NCI-H82 treated with DMSO at 0.1 percent for 48 hours (cell line): ENCODE measurements around the gene ROR1.

Experiments
- DNase-seq: peaks from one replicate; lab custom pipeline; 2025; ENCODE audit not compliant: unreplicated experiment; lab: John Stamatoyannopoulos, UW

Gene ROR1

DNA sequence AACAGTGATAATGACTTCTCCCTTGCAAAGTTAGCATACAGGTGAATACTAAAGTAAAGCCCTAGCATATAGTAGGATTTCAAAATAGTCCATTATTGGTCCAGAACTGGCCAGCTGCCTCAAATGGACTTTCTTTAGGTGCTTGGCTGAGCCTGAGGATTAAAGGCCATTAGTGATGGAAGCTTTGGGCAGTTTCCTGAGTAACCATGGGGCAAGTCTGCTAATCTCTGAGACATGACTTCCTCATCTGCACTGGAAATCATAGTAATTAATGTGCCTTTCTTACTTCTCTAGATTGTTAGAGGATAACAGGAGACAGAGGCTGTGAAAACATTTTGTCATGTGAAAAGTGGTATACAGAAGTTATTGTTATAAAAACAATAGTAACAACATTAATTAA is 273.1 kb downstream of the ROR1 start:
- DNase-seq = peak; percentile 66

DNA sequence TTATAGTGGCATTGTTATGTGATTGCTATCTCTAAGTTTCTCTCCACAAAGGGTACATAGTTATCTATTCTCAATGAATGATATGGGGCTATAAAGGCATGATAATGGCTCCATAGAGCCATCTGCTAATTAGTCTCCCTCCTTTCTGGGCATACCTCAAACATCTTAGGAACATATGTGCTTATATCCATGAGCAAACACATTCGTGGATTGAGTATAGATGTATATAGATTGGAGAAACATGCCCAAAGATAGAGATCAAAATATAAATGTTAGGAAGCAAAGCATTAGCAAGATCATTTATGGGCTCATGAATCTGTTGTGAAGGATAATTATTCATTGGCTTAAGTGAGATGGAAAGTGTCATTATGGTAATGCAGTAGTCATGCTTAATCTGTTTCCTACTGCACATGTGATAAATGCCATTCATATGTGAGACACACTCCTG is 273.8 kb downstream of the ROR1 start:
- no peak for DNase-seq

DNA sequence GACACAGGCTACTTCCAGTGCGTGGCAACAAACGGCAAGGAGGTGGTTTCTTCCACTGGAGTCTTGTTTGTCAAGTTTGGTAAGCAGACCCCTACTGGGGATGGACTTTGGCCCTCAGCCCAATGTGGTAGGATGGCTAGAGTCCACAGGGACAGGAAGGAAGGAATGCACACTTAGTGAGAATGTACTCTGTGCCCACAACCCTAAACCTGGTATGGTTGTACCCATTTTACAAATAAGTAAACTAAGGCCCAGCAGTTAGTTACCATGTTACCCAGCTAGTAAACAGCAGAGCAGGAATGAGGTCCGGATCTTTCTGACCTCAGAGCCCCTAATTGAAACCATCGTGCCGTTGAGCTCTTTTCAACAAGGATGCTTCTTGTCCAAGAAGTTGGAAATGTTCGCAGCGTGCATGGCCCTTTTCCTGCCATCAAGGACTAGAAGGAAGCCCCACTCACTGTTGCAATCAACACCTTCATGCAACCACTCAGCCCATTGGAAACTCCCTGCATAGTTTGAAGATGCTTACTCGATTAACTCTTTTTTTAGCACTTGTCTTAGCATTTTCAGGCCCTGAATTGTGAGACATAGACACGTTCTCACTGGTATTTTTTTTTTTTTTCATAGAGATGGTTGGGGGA is 276.2 kb downstream of the ROR1 start:
- no peak for DNase-seq

DNA sequence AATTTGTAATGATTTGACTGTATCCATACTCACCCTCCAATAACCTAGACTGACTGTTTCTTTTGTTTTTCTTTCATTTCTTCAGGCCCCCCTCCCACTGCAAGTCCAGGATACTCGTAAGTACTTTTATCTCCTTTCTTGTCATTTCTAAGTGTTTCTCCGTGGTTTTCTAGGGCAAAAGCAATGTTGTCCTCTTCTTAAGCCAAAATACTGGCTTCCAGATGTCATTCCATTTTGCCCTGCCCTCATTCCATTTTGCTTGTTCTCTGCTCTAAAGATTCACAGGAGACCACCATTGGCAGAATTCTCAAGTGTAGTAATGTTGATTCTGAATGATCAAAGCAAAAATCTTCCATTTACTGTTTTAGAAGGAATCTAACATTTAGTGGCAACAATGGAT is 276.8 kb downstream of the ROR1 start:
- DNase-seq = no peak

DNA sequence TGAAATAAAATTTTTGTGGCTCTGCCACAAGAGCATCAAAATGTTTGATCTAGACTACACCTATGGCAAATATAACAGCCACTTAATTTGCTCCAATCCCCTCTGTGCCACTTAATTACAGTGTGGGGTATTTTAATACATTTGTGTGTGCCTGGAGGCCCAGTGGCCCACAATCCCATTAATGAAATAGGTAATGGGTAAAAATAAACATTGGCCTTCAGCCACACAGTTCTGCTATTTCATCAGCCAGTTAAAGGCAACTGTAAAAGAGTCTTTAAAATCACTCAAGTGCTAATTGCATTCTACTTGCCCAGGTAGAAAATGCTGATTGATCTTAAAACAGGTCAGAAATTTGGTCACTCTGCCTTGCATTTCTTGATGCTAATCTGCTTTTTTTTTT is 278.0 kb downstream of the ROR1 start:
- DNase-seq = peak; percentile 54

DNA sequence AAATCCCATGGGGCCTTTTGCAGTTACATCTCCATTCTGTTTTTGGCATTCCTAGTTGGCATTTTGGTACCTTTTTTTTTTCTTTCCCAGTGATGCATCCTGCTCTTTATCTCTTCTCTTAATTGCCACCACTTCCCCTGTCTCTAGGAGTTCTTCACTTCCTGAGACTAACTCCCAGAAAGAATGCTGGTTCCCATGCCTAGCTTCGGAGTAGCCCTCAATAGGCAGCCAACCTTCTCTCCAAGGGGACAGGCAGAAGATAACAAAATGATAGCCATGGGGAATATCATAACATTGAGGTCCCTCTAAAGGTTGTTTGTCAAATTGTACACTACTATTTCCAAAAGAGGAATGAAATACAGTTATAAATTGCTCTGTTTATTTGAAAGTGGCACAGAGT is 279.0 kb downstream of the ROR1 start:
- no peak for DNase-seq

DNA sequence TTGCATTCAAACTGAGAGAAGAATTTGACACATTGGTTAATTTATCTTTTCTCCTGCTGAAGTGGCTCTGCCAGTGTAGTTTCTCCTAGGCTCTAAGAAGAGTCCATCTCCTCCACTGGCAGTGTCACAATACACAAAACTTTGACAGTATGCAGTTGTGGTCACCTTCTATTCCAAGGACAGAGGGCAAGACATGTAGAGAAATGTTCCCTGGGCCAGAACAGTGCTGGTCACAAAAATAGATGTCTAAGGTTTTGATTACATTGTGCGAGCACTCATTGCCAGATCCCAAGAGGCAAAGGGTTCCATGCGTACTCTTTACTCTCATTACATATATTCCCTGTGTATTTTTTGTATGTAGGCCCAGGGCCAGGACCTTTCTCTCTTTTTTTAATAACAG is 281.5 kb downstream of the ROR1 start:
- no peak for DNase-seq

DNA sequence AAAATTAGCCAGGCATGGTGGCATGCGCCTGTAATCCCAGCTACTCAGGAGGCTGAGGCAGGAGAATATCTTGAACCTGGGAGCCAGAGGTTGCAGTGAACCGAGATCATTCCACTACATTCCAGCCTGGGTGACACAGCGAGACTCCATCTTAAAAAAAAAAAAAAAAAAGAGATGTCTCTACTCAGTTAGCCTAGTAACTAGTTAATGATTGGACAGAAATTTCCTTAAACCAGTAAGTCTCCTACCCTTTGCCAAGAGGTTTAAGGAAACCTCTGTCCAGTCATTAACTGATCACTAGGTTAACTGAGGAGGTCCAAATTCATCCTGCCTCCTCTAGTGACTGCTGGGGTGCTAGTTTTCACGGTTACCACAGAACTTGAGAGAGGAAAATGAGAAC is 285.7 kb downstream of the ROR1 start:
- no peak for DNase-seq

DNA sequence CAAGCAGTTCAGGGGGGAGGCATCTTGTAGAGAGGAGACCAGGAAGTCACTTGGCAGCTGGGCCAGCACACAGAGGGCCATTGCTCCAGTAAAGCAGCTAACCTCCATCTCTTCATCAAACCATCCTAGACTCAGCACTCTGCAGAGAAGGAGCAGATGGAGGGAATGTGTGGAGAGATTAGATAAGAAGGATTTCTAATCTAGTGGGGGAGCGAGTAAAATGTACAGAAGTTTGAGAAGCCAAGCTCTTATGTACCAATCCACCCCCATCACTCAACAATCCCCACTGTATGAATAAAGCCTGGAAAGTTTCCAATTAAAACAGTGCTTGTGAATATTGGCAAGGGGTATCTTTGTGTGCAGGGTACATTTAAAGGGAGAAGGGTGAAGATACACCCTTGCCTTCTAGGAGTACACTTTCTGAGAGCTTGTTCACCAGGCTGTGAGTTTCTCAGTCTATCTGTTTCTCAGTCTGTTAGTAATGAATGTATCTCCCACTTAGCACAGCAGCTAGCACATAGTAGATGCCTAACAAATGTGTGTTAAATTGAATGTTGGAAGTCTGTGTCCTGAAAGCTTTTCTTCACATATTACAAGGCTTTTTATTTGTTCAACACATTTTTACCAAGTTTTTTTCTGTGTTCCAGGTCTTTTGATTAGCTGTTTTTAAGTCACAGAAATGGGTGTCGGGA is 286.9 kb downstream of the ROR1 start:
- DNase-seq = peak; percentile 5

DNA sequence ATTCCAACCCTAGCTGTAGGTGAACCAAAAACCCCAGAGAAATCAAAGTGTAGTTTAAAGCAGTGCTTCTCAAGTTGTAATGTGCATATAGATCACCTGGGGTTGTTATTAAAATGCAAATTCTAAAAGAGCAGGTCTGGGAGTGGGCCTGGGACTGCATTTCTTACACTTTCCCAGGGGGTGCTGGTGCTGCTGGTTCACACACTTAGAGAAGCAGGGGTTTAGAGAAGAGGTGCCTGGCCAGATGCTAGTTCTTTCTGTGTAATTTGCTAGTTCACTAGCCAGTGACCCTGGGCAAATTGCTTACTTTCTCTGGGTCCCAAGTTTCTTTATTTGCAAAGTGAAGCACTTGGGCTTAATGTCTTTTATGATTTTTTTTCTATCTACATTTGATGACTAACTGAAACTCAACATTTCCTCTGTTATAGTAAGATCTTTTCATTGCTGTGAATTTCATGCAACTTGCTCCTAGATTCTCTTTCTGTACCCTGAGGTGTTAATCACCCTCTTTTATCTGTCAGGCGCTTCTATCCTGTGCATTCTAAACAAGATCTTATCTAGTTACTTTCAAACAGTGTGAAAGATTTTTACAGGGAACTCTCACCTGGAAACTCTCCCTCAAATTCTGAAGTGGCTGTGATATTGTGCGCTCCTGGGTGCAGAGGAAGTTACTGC is 287.8 kb downstream of the ROR1 start:
- DNase-seq = no peak

DNA sequence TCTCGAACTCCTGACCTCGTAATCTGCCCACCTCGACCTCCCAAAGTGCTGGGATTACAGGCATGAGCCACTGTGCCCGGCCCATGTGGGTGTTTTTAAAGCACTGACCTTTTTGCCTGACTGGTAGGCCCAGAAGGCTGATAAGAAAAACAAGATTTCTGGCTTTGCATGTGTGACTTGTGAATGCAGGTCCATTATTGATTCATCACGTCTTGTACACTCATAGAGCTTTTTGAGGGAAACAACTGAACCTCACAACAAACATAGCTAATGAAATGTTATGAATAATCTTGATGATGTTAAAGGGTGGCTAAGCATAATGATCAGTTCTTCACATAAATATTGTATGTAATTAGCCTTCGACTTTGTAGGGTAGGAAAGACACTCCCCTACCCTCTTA is 288.7 kb downstream of the ROR1 start:
- no peak for DNase-seq

DNA sequence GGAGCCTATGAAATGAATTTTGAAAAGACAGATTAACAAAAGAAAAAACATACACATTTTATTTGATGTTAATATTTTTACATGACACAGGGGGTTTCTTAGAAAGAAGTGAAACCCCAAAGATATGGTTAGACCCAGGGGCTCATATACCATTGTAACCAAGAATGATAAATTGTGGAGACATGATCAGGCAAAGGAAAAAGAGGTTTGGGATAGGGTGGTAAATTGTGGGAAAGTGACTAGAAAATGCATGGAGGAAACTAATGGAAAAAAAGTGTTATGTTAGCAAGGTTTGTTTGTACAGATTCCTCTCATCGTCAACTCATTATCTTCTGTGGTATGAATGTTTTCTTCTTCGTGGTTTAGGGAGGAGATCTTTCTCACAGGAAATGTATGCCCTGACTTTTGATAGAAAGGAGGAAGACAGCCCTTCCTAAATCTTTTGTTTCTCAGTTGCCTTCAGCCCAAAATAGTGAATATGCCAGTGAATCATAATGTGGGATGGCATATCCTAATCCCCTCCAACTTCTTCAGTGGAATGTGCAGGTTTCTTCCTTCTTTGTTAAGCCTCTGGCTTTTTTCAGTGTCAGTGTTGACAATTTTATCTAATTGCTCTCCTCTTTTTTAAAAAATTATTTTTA is 289.2 kb downstream of the ROR1 start:
- no peak for DNase-seq

DNA sequence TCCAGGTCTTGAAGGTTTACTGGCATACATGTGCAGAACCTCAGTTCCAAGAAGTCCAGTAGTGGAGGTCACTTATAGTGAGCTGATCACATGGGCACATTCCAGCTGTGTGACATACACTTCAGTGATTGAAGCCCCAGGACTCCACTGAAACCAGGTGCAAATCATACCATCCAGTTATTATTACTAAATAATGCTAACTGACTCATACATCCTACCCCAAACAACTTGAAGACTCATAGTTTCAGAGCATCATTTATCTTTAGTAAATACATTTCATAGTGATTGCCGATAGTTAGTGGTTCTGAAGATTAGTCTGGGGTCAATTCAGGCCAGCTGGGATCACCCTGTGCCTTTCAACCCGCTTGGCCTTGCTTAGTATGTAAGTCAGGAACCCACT is 291.8 kb downstream of the ROR1 start:
- no peak for DNase-seq

DNA sequence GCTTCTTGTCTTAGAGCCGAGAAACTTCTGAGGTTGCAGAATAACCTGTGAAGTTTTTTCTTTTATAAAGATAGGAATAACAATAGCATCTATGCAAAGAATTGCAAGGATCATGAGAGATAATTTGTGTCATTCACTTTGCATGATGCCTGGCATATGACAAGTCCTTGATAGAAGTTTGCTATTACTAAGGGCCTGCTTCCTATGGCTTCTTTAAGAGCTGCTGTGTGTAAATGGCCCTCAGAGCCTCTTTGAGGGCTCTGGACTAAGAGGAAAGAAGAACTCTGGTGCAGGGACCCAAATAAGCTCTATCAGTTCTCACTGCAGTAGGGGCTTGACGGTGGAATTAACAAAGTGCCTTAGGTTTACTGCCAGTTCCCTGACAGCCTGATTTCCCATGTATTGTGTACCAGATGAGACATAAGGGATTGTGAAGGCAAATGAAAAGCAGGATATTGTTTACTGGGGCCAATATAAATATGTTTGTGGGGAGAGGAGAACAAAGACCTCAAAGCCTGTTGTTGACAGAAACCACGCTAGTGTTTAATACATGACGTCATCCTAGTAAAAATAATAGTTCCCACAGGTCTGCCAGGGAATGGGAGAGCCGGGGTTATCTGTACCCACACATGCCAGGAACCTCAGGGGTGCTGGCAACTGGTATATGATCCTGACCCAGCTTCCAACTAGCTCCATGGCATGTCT is 298.4 kb downstream of the ROR1 start:
- no peak for DNase-seq

DNA sequence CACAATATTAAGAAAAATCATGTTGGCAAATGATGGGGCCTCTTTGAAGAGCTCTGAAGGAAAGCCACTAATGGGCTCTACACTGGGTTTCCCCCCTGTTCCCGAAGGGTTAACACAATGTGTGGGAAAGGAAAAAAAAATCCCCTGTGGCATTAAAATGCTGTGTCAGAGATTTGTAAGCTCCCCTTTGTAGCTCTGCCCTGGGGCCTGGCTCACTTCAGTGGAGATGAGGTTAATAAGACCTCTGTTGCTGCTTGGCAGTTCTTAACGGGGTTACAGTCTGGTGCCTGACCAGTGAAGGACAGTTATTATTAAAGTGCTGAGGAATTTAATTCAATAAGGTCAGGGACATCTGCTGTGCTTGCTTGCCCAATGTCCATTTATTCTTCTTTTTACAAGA is 299.9 kb downstream of the ROR1 start:
- DNase-seq = no peak

DNA sequence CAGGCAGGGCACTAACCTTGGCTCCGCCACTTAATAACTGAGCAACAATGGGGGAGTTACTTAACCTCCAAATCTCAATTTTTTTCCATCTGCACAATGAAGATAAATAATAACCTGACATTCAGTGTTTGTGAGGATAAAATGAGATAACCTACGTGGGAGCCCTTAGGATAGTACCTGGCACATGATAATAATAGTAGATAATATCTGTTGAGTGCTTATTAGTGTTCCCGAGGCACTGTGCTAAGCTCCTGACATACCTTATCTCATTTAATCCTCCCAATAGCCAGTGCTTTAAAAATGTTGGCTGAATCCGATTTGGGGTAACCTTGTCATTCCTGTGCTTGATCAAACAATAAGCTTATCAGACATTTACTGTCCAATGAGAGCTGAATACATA is 300.9 kb downstream of the ROR1 start:
- peak; percentile 27 for DNase-seq

DNA sequence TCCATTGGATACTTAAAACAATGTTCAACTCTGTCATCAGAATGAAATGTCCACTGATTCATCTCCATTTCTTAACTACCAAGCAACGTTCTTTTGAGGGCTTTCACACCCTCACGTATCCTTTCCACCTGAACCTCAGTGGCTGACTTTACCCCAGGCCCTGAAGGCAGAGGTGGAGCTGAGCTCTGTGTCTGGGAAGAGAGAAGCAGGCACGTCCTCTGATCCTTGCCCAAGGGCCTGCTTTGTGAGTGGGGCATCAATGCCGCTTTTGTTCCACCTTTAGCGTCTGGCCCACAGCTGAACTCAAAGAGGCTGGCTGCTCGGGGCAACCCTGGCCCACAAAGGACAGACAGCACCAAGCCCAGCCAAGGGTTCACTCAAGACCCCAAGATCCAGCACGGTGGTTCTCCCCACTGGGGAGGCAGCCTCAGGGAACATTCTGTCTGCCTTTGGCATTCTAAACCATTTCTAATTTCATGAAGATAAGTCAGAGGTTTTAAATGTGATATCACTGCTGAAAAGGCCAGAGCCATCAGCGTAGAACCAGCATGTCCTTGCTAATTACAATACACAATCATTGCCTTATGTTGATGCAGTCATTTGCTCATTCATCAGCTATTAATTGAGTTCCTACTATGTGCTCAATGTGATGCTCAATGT is 303.6 kb downstream of the ROR1 start:
- no peak for DNase-seq

DNA sequence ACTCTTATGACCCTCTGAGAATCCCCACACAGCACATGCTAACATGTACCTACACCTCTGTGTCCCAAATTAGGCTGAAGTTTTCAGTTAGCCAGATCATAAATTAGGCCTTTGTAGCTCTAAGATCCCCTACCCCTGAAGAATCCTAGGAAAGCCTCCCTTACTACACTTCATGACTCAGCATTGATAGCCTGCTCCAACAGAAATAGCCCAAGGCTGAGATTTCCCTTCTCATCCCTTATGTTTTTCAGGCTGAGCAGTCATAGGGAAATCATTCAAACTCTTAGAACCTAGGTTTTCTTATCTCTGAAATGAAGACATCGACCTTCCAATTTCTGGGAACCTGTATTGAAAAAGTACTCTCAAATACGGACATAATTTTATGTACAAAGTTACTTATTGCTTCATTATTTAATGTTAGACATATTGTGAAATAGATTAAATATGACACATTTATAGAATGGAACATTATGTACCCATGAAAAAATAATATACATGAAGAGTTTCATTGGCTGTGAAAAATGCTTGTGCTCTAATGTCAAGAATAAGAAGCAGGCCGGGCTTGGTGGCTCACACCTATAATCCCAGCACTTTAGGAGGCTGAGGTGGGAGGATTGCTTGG is 307.2 kb downstream of the ROR1 start:
- no peak for DNase-seq

DNA sequence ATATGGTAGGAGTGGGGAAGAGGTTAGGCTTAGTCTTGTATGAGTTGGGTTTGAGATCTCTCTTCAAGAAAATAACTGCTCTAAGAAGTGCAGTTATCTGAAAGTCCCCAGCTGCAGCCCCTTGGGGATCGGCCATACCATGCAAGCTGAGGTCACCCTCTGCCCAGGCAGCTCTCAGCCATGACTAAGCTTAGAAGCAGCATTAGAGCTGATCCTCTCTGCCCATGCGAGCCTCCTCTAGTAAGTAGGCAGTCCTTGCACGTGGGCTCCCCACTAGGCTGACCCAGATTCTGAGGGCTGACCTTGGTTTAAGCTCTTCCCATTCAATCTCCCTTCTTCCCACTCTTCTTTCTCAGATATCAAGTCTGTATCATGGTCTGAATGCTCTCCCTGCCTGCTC is 308.6 kb downstream of the ROR1 start:
- no peak for DNase-seq

DNA sequence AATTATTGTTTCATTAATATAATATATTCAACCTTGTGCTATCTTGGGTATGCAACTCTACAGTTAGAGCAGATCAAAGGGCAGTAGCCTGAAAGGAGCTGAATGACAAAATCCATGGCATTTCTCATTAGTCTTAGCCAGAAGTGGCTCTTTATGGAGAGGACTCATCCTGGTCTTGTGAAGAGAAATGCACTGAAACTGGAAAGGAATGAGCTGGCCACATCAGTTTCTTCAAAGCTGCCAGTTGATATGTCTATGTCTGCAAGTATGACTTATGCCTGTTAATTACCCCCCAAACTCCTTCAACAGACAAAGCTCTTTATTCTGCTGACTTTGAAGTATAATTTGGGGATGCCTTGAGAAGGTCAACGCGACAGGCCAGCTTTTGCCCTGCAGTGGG is 310.6 kb downstream of the ROR1 start:
- no peak for DNase-seq
